A673 (cell line): Measurements from ENCODE around the gene SGSM1. TPM values are rescaled to one million over a fixed set of nuclear protein-coding genes. Genes with fewer than 3 reads are reported as not detected.

ENCODE experiments used
- BruUV-seq: library from RNA; stranded (reverse); fragments of 400-500 nt; replicated peaks from 2 replicates; lab custom pipeline; 2021; lab: Mats Ljungman, UMichigan
- CTCF ChIA-PET: fragments of 300-600 bp; sonication (Branson Sonifier 250); formaldehyde crosslinking; loops from one replicate; lab custom pipeline; 2022; ENCODE audit warnings: antibody characterized with exemption; lab: Charles Lee
- POLR2A ChIA-PET: fragments of 300-600 bp; sonication (Branson Sonifier 250); formaldehyde crosslinking; loops from one replicate; lab custom pipeline; 2022; ENCODE audit warnings: antibody characterized with exemption; ENCODE audit not compliant: low non-redundant PET; lab: Charles Lee
- DNase-seq: peaks from one replicate; pipeline ENCODE4 v3.0.0-alpha.2; 2015; ENCODE audit warnings: low spot score
- H3K27ac ChIP-seq: fragments of 200-600 bp; sonication (generic); 2 replicates; pipeline ENCODE4 v1.5.1; 2016; ENCODE audit warnings: mixed run types, low read depth, mild to moderate bottlenecking, mixed read lengths, antibody characterized with exemption, low read length; ENCODE audit not compliant: poor library complexity, severe bottlenecking
- H3K27me3 ChIP-seq: fragments of 200-600 bp; sonication (generic); replicated peaks from 2 replicates; pipeline ENCODE4 v1.6.1; 2017; ENCODE audit warnings: mixed run types, low read depth, mild to moderate bottlenecking, mixed read lengths, antibody characterized with exemption, low read length; ENCODE audit not compliant: insufficient read depth, poor library complexity
- H3K36me3 ChIP-seq: fragments of 200-600 bp; sonication (generic); 2 replicates; pipeline ENCODE4 v1.6.1; 2016; ENCODE audit warnings: mixed run types, mild to moderate bottlenecking, mixed read lengths, antibody characterized with exemption, low read length; ENCODE audit not compliant: insufficient read depth, poor library complexity, severe bottlenecking
- H3K4me1 ChIP-seq: fragments of 200-600 bp; sonication (generic); 2 replicates; pipeline ENCODE4 v1.6.1; 2017; ENCODE audit warnings: mixed run types, mild to moderate bottlenecking, mixed read lengths, antibody characterized with exemption, low read length; ENCODE audit not compliant: insufficient read depth, poor library complexity, severe bottlenecking
- H3K4me3 ChIP-seq: fragments of 200-600 bp; sonication (generic); 2 replicates; pipeline ENCODE4 v1.5.1; 2016; ENCODE audit warnings: low read depth, mixed run types, mild to moderate bottlenecking, mixed read lengths, low read length; ENCODE audit not compliant: poor library complexity, severe bottlenecking
- H3K9me3 ChIP-seq: fragments of 200-600 bp; sonication (generic); 2 replicates; pipeline ENCODE4 v1.6.1; 2016; ENCODE audit warnings: mixed run types, low read depth, mild to moderate bottlenecking, mixed read lengths, antibody characterized with exemption, low read length; ENCODE audit not compliant: poor library complexity, severe bottlenecking
- EZH2 ChIP-seq: fragments of 200-600 bp; sonication (generic); IDR thresholded peaks from 2 replicates; pipeline ENCODE4 v1.6.1; 2017; ENCODE audit warnings: borderline replicate concordance, low read depth, mild to moderate bottlenecking, mixed read lengths, antibody characterized with exemption, low read length; ENCODE audit not compliant: poor library complexity, severe bottlenecking
- intact Hi-C: fragments of 100-400 bp; cut with micrococcal nuclease; formaldehyde crosslinking; loops from one replicate; pipeline ENCODE4 v1.10.0; 2022; ENCODE audit not compliant: unreplicated experiment
- total RNA-seq: library from RNA; stranded (reverse); gene quantifications from 2 replicates; pipeline ENCODE4 v1.2.3, GENCODE V29; 2021
- TF ChIP-seq, protein P1 (sequence below): fragments of 300-800, 200-600 bp; sonication (generic); conservative IDR thresholded peaks from 2 replicates; pipeline ENCODE4 v1.5.1; 2017; ENCODE audit warnings: low read depth, mild to moderate bottlenecking, antibody characterized with exemption, low read length, moderate library complexity, mixed read lengths

Gene SGSM1
- total RNA-seq, 1 experiment from 2014 or later, result not detected

- H3K4me3 ChIP-seq, result no peak overlapping the region
- no peaks in the 10 kb centered on the region for H3K9me3 ChIP-seq
- ChIA-PET CTCF (no interaction called here), POLR2A (no interaction called here)
- intact Hi-C loops, result no loop called here
- no TSS peak for BruUV-seq
- TF ChIP-seq, protein P1, sequence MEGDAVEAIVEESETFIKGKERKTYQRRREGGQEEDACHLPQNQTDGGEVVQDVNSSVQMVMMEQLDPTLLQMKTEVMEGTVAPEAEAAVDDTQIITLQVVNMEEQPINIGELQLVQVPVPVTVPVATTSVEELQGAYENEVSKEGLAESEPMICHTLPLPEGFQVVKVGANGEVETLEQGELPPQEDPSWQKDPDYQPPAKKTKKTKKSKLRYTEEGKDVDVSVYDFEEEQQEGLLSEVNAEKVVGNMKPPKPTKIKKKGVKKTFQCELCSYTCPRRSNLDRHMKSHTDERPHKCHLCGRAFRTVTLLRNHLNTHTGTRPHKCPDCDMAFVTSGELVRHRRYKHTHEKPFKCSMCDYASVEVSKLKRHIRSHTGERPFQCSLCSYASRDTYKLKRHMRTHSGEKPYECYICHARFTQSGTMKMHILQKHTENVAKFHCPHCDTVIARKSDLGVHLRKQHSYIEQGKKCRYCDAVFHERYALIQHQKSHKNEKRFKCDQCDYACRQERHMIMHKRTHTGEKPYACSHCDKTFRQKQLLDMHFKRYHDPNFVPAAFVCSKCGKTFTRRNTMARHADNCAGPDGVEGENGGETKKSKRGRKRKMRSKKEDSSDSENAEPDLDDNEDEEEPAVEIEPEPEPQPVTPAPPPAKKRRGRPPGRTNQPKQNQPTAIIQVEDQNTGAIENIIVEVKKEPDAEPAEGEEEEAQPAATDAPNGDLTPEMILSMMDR, result no peak
- TF ChIP-seq EZH2, result no peak
- H3K36me3 ChIP-seq, result no peaks in the 10 kb centered on the region
- H3K27ac ChIP-seq, result no peak overlapping the region
- H3K27me3 ChIP-seq, result peaks cover 2% of the 10 kb centered on the region
- no peaks in the 10 kb centered on the region for H3K4me1 ChIP-seq
- DNase-seq, result no peak
These were observed 129.9 kb downstream of the SGSM1 start for GRCh38 chr22:24935771-24936483.

GRCh38 chr22:24937114-24937513 lies 131.1 kb downstream of the SGSM1 start:
- TF ChIP-seq, protein P1, result peak; percentile 48; the same call in 1 of the 2 replicates
- no peak for TF ChIP-seq EZH2
- BruUV-seq, result no TSS peak
- no peaks in the 10 kb centered on the region for H3K9me3 ChIP-seq
- POLR2A ChIA-PET, result no interaction called here
- H3K4me1 ChIP-seq, result no peaks in the 10 kb centered on the region
- CTCF ChIA-PET, result interaction anchor here (1.4 kb wide), 1 partner anchor 112 kb away, joined by 7 read pairs; no protein-coding TSS in a partner anchor
- no peak overlapping the region for H3K4me3 ChIP-seq
- peak; percentile 42 for DNase-seq
- H3K27ac ChIP-seq, result no peak overlapping the region
- intact Hi-C loops, result loop anchor here (1.0 kb wide), 1 partner anchor 111 kb away; no protein-coding TSS in a partner anchor
- no peaks in the 10 kb centered on the region for H3K27me3 ChIP-seq
- no peaks in the 10 kb centered on the region for H3K36me3 ChIP-seq

DNA sequence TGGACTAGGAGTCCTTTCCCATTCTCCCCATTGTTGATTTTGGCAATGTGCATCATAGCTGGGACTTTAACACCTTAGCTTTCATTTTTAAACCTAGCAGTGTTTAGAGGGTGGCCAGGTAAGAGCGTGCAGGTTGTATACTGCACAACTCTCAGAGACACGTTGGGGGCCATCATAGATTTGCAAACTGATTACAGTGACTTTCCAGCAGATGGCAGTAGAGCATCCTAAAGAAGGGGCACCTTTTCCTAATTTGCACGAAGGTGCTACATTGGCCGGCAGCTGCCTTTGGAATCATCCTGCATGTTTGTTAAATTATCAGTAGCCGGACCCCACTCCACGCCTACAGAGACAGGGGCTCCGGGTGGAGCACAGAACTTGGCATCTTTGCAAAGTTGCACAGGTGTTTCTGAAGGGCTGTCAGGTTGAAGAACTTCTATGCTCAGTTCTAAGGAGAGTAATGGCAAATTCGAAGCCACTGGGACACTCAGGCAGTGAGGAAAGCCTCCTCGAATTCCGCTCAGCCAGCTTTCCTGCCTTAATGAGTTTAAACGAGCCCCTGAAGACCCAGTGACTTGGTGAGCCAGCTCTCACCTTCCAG lies 132.8 kb downstream of the SGSM1 start:
- intact Hi-C loops, result no loop called here
- no TSS peak for BruUV-seq
- peak; percentile 62 for DNase-seq

More for the DNA sequence above, 132.8 kb downstream of the SGSM1 start:
- no peaks in the 10 kb centered on the region for H3K27me3 ChIP-seq
- H3K27ac ChIP-seq, result no peak overlapping the region
- POLR2A ChIA-PET, result no interaction called here
- H3K4me1 ChIP-seq, result no peaks in the 10 kb centered on the region
- no peaks in the 10 kb centered on the region for H3K9me3 ChIP-seq
- no peaks in the 10 kb centered on the region for H3K36me3 ChIP-seq
- CTCF ChIA-PET, result interaction anchor here (0.6 to 1.0 kb wide), 5 partner anchors 20 to 229 kb away, joined by 3 to 9 read pairs (median 5); no protein-coding TSS in a partner anchor
- TF ChIP-seq, protein P1, result peak; percentile 76
- TF ChIP-seq EZH2, result no peak
- no peak overlapping the region for H3K4me3 ChIP-seq
